ENCODE results near the gene ADGRG3.
"Not testable (repeated sequence)": the region's sequence is repeated elsewhere in the genome, so short reads cannot be mapped to it uniquely, and the experiment has no call there.

Gene ADGRG3

DNA sequence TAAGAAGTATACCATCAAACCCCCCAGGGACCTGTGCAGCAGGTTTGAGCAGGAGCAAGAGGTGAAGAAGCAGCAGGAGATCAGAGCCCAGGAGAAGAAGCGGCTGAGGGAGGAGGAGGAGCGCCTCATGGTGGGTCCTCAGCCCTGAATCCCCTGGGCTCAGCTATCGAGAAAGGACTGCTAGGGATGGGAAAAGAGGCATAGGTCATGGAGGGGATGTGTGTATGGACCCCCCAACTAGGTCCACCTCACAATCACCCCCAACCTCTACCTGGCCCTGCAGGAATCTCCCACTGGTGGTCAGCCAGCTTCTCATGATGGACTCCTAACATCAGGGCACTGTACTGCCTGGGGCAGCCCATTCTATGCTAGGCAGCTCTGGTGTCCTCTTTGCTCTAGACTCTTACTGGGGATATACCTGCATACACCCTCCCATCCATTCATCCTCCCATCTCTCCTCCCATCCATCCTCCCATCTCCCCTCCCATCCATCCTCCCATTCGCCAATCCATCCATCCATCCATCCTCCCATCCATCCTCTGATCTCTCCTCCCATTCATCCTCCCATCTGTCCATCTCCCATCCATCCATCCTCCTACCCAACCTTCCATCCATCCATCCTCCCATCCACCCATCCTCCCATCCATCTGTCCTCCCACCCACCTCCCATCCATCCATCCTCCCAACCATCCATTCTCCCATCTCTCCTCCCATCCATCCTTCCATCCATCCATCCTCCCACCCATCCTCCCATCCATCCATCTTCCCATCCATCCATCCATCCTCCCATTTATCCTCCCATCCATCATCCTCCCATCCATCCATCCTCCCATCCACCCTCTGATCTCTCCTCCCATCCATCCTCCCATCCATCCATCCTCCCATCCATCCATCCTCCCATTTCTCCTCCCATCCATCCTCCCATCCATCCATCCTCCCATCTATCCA is 37.1 kb downstream of the ADGRG3 start:
- no peak overlapping the region for H3K4me3 ChIP-seq (ENCODE audit: low read length)
- TF ChIP-seq ZNF274 (IDR thresholded peaks at IDR 0.05; ENCODE audit: low read depth, low read length), result no peak

DNA sequence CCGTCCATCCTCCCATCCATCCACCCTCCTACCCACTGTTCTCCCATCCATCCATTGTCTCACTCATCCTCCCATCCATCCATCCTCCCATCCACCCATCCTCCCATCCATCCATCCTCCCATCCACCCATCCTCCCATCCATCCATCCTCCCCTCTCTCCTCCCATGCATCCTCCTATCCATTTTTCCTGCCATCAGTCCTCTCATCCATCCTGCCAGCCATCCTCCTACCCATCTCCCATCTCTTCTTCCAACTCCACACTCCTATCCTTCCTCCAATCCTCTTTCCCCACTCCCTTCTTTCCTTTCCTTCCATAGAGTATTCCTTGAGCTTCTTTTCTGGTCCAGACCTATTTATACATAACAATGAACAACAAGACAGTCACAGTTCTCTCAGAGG is 38.6 kb downstream of the ADGRG3 start:
- H3K4me3 ChIP-seq (ENCODE audit: low read length), result no peak overlapping the region
- TF ChIP-seq ZNF274 (IDR thresholded peaks at IDR 0.05; ENCODE audit: low read depth, low read length), result no peak

DNA sequence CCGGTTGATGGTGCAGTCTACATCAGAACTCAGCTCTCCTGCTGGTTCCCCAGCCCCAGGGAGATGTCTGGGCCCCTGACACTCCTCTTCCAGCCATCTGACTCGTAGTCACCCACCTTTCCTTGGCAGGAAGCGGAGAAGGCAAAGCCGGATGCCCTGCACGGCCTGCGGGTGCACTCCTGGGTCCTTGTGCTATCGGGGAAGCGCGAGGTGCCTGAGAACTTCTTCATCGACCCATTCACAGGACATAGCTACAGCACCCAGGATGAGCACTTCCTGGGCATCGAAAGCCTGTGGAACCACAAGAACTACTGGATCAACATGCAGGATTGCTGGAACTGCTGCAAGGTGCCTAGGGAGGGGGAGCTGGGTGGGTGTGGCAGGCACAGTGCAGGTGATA is 39.2 kb downstream of the ADGRG3 start:
- H3K4me3 ChIP-seq (ENCODE audit: low read length), result no peak overlapping the region
- TF ChIP-seq ZNF274 (IDR thresholded peaks at IDR 0.05; ENCODE audit: low read depth, low read length), result no peak

DNA sequence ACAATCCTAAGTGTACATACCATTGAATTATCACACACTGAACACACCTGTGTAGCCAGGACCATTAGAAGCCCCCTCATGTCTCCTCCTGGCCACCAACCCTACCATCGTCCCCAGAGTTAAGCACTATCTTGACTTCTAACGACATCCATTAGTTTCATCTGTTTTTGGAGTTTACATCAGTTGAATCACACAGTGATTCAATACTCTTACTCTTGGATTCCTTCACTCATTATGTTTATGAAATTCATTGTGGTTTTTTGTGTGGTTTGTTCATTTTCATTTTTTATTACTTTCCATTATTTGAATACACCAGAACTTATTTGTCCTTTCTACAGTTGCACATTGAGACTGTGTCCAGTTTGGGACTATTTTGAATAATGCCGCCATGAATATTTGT is 40.1 kb downstream of the ADGRG3 start:
- no peak overlapping the region for H3K4me3 ChIP-seq (ENCODE audit: low read length)
- TF ChIP-seq ZNF274 (IDR thresholded peaks at IDR 0.05; ENCODE audit: low read depth, low read length), result no peak

DNA sequence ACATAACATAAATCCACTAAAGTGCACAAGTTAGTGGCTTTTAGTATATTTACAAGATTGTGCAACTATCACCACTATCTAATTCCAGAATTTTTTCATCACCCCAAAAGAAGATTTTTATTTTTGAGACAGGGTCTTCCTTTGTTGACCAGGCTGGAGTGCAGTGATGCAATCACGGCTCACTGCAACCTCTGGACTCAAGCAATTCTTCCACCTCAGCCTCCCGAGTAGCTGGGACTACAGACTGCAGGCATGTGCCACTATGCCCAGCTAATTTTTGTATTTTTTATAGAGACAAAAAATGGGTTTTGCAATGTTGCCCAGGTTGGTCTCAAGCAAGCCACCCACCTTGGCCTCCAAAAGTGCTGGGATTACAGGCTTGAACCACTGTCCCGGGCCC is 41.6 kb downstream of the ADGRG3 start:
- no peak for TF ChIP-seq ZNF274 (IDR thresholded peaks at IDR 0.05; ENCODE audit: low read depth, low read length)
- no peak overlapping the region for H3K4me3 ChIP-seq (ENCODE audit: low read length)

DNA sequence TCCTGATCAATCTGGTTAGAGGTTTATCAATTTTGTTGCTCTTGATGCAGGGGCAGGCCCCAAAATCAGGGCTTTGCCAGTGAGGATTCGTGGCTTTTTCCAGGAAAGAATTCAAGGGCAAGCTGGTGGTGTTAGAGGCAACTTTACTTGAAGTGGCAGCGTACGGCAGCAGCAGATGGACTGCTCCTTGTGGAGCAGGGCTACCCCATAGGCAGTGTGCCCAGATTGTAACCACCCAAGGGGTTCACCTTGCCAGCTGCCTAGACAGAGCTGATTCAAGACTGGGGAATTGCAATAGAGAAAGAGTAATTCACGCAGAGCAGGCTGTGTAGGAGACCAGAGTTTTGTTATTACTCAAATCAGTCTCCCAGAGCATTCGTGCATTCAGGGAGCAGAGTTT is 43.2 kb downstream of the ADGRG3 start:
- TF ChIP-seq ZNF274 (IDR thresholded peaks at IDR 0.05; ENCODE audit: low read depth, low read length), result no peak

DNA sequence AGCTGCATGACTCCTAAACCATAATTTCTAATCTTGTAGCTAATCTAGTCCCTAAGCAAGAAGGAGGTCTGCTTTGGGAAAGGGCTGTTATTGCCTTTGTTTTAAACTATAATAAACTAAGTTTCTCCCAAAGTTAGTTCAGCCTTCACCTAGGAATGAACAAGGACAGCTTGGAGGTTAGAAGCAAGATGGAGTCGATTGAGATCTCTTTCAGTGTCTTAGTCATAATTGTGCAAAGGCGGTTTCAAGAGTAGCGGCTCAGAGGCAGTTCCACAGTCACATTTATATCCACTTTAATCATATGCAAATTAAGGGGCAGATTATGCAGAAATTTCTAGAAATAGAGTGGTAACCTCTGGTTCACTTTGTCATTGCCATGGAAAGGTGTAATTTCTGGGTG is 43.9 kb downstream of the ADGRG3 start:
- no peak for TF ChIP-seq ZNF274 (IDR thresholded peaks at IDR 0.05; ENCODE audit: low read depth, low read length)
- no peak overlapping the region for H3K4me3 ChIP-seq (ENCODE audit: low read length)

More for the DNA sequence above, 43.2 kb downstream of the ADGRG3 start:
- H3K4me3 ChIP-seq (ENCODE audit: low read length), result no peak overlapping the region

DNA sequence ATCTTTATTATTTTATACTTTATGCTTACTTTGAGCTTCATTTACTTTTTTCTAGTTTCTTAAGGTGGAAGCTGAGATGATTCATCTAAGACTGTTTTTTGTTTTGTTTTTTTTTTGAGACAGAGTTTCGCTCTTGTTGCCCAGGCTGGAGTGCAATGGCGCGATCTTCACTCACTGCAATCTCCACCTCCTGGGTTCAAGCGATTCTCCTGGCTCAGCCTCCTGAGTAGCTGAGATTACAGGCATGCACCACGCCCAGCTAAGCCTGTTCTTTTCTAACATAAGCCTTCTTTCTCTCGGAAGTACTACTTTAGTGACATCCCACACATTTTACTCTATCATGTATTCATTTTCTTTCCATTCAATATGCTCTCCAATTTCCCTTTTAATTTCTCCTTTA is 44.5 kb downstream of the ADGRG3 start:
- H3K4me3 ChIP-seq (ENCODE audit: low read length), result not testable (repeated sequence)

DNA sequence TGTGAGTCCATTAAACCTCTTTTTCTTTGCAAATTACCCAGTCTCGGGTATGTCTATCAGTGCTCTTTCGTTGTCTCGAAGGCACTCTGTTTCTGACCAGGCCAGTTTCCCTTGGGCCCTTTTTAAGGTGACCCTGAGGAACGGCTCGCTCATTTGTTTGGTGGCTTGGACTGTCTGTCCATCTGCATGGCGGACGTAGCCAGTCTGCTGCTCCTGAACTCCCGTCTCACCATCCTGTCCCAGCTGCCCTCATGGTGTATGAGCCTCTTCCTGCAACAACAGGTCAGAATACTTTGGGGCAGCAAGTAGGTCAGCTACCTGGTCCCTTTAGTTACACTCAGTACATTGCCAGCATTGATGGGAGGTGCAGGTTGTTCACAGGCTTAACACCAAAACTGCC is 45.5 kb downstream of the ADGRG3 start:
- no peak for TF ChIP-seq ZNF274 (IDR thresholded peaks at IDR 0.05; ENCODE audit: low read depth, low read length)

DNA sequence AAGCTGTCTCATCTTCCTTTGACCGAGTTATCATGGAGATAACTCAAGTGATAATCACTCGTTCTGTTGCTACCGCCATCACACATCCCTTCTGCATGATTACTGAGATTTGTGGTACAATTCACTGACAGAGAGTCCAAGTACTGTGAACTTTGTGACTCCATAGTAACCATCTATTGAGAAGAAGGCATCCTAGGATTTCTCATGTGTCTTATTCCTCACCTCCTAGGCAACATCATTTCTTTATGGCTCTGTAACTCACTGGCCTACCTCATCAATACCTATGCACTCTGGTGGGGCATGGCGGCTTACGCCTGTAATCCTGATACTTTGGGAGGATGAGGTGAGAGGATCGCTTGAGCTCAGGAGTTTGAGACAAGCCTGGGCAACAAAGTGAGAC is 45.9 kb downstream of the ADGRG3 start:
- H3K4me3 ChIP-seq (ENCODE audit: low read length), result no peak overlapping the region
- no peak for TF ChIP-seq ZNF274 (IDR thresholded peaks at IDR 0.05; ENCODE audit: low read depth, low read length)

More for the DNA sequence above, 45.5 kb downstream of the ADGRG3 start:
- no peak overlapping the region for H3K4me3 ChIP-seq (ENCODE audit: low read length)

DNA sequence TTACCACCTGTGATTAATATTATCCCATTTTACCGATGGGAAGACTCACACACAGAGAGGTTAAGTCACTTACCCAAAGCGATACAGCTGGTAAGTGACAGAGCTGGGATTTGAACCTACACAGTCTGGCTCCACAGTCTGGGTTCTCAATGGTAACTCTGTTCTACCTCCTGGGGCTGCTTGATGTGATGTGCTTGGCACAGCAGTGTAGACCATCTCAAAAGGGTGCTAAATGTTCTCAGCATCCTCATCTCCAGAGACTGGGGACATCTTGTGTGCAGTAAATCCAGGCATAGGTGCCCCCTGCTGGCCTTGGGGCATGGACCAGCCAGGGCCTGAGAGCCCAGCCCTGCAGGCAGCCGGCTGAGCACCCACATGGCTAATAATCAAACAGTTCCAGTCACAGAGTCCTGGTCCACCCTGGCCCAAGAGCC is 52.1 kb downstream of the ADGRG3 start:
- TF ChIP-seq ZNF274 (IDR thresholded peaks at IDR 0.05; ENCODE audit: low read depth, low read length), result no peak
- H3K4me3 ChIP-seq (ENCODE audit: low read length), result no peak overlapping the region

DNA sequence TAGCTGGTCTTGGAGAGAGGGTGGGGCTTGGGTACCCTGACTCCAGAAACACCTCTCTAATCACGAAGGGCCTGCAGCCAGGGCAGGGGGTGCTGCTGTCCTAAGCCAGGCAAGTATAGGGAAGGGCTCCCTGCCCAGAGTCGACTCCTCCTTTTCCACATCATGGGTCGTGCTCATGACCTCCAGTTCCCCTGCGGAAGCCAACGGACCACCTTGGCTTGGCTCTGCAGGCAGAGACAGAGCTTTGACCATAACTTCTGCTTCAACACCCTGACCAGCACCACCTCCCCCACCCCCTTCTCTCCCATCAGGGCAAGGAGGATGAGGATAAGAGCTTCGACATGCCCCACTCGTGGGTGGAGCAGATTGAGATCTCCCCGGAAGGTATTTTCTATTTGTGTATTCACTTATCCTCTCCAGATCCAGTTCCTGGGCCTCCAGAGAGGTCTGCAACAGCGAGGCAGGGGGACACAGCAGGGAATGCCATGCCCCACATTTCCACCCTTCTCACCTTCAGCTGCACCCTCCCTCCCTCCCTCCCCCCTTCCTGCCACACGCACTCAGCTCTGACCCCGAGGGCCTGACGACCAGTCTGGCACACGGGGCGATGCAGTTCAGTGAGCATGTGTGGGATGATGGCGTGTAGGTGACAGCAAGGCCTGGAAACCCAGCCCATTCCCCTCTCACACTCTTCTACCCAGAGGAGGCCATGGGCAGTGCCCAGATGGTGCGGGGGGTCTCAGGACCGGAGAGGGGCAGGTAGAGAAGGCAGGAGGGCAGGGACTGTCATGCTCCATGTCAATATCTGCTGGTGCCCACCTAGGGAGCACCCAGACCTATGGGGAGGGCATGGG is 53.5 kb downstream of the ADGRG3 start:
- H3K4me3 ChIP-seq (ENCODE audit: low read length), result no peak overlapping the region
- TF ChIP-seq ZNF274 (IDR thresholded peaks at IDR 0.05; ENCODE audit: low read depth, low read length), result no peak

DNA sequence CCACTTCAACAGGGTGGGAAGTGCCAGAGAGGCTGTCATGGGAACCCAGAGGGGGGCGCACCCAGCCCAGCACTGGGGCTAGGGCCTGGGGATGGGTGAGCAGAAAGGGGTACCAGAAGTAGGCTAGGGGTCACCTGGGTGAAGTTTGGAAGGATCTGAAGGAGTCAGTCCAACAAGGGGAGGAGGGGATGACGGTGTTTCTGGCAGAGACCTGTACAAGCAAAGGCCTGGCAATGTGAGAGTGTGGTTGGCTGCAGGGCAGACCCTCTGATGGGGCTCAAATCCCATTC is 54.0 kb downstream of the ADGRG3 start:
- no peak for TF ChIP-seq ZNF274 (IDR thresholded peaks at IDR 0.05; ENCODE audit: low read depth, low read length)
- no peak overlapping the region for H3K4me3 ChIP-seq (ENCODE audit: low read length)

DNA sequence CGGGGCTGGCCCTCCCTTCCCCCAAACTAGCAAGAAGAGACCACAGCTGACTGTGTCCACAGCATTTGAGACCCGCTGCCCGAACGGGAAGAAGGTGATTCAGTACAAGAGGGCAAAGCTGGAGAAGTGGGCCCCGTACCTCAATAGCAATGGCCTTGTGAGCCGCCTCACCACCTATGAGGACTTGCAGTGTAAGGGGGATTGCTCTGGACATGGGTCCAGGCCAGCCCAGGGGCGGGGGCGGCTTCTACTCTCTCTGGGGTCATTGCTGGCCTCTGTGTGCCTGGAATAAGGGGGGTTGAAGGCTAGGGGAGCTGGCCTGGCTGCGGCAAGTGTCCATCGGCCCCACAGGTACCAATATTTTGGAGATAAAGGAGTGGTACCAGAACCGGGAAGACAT is 54.5 kb downstream of the ADGRG3 start:
- TF ChIP-seq ZNF274 (IDR thresholded peaks at IDR 0.05; ENCODE audit: low read depth, low read length), result no peak
- no peak overlapping the region for H3K4me3 ChIP-seq (ENCODE audit: low read length)

DNA sequence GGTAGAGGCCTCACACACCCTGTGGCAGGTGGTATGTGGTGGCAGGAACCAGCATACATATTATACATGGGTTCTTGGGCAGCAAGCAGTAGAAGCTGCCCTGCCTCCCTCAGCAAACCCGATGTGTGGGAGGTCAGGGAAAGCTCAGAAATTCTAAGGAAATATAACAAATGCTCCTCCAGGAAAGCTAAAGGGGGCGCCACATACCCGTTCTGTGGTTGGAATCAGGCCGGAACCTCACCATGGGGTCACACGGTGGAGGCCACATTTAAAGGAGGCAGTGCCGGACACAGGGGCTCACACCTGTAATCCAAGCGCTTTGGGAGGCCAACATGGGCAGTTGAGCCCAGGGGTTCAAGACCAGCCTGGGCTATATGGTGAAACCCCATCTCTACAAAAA is 55.1 kb downstream of the ADGRG3 start:
- TF ChIP-seq ZNF274 (IDR thresholded peaks at IDR 0.05; ENCODE audit: low read depth, low read length), result no peak
- H3K4me3 ChIP-seq (ENCODE audit: low read length), result no peak overlapping the region
